Measurements from ENCODE around the gene SPHK2.

DNA sequence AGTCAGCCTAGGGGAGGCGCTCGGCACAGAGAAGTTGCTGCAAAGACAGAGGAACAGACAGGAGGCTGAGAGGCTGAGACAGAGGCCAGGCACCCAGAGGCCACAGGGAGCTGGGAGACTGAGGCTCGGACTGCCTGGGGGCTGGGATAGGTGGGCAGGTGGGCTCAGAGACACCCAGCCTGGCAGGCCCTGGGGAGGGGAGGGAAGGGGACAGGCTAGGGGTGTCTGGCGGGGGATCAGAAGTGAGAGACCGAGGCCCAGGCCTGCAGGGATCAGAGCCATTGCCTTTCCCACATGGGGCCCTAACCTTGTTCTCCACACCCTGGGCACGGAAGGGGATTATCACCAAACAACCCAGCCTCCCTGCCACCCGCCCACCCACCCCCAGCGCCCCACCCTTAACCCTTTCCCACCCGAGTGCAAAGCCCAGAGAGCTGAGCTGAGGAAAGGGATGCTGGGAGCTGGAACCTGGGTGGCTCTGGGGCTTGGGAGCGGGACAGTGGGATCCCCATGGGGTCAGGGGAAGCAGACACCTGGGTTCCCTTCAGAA is 52.2 kb downstream of the SPHK2 start:
- TF ChIP-seq, protein P1, sequence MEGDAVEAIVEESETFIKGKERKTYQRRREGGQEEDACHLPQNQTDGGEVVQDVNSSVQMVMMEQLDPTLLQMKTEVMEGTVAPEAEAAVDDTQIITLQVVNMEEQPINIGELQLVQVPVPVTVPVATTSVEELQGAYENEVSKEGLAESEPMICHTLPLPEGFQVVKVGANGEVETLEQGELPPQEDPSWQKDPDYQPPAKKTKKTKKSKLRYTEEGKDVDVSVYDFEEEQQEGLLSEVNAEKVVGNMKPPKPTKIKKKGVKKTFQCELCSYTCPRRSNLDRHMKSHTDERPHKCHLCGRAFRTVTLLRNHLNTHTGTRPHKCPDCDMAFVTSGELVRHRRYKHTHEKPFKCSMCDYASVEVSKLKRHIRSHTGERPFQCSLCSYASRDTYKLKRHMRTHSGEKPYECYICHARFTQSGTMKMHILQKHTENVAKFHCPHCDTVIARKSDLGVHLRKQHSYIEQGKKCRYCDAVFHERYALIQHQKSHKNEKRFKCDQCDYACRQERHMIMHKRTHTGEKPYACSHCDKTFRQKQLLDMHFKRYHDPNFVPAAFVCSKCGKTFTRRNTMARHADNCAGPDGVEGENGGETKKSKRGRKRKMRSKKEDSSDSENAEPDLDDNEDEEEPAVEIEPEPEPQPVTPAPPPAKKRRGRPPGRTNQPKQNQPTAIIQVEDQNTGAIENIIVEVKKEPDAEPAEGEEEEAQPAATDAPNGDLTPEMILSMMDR (conservative IDR thresholded peaks at IDR 0.05; ENCODE audit: low read length), result no peak
- no peak for TF ChIP-seq EZH2phosphoT487 (IDR thresholded peaks at IDR 0.05; ENCODE audit: borderline replicate concordance, low read depth, low read length)

Data from OCI-LY7 (cell line).